Panc1 (cell line): Measurements from ENCODE around the gene MTMR11. TPM values are rescaled to one million over a fixed set of nuclear protein-coding genes. Genes with fewer than 3 reads are reported as not detected.

Experiments used
- ATAC-seq: fragments of 200-7000 bp; cut with Tn5 transposase; 2 replicates; pipeline ENCODE4 v1.9.1; 2020; ENCODE audit warnings: mild to moderate bottlenecking, moderate library complexity
- BruUV-seq: library from RNA; stranded (reverse); fragments of 400-500 nt; replicated peaks from 2 replicates; lab custom pipeline; 2021; lab: Mats Ljungman, UMichigan
- CTCF ChIA-PET: fragments of 300-600 bp; sonication (Branson Sonifier 250); formaldehyde crosslinking; loops from one replicate; lab custom pipeline; 2022; ENCODE audit warnings: antibody characterized with exemption; lab: Charles Lee
- POLR2A ChIA-PET: fragments of 300-600 bp; sonication (Branson Sonifier 250); formaldehyde crosslinking; loops from one replicate; lab custom pipeline; 2022; ENCODE audit warnings: antibody characterized with exemption; lab: Charles Lee
- DNase-seq: peaks from one replicate; pipeline ENCODE4 v3.0.0-alpha.2; 2010; ENCODE audit warnings: low read depth, low spot score
- H3K27ac ChIP-seq: 2 replicates; pipeline ENCODE4 v1.5.1; 2011; ENCODE audit warnings: mild to moderate bottlenecking, low read length, inconsistent platforms
- H3K27me3 ChIP-seq: fragments of 200-500 bp; sonication (Bioruptor generic); 2 replicates; pipeline ENCODE4 v1.6.0; 2014; ENCODE audit warnings: low read length, inconsistent platforms; ENCODE audit not compliant: control insufficient read depth, insufficient read depth
- H3K36me3 ChIP-seq: fragments of 200-500 bp; sonication (Bioruptor generic); 2 replicates; pipeline ENCODE4 v1.5.1; 2014; ENCODE audit warnings: inconsistent platforms, mild to moderate bottlenecking, low read length, moderate library complexity; ENCODE audit not compliant: control insufficient read depth, insufficient read depth
- H3K4me1 ChIP-seq: 2 replicates; pipeline ENCODE4 v1.5.1; 2011; ENCODE audit warnings: inconsistent platforms, mild to moderate bottlenecking, low read length, moderate library complexity; ENCODE audit not compliant: control insufficient read depth, insufficient read depth
- H3K4me3 ChIP-seq, 2 experiments: 2 replicates each; pipeline ENCODE4 v1.5.1; 2011 to 2012; ENCODE audit warnings: low read depth in 2 of 2, low read length in 2 of 2, mild to moderate bottlenecking in 2 of 2, inconsistent platforms in 1 of 2, moderate library complexity in 1 of 2
- H3K9me3 ChIP-seq: fragments of 200-500 bp; sonication (Bioruptor generic); 2 replicates; pipeline ENCODE4 v1.5.1; 2014; ENCODE audit warnings: low read depth, mild to moderate bottlenecking, inconsistent platforms, low read length, moderate library complexity; ENCODE audit not compliant: control insufficient read depth, insufficient read depth
- CTCF ChIP-seq: fragments of 450-650 bp; IDR thresholded peaks from 2 replicates; pipeline ENCODE4 v1.5.1; 2017; ENCODE audit warnings: mild to moderate bottlenecking
- POLR2AphosphoS5 ChIP-seq: IDR thresholded peaks from 2 replicates; pipeline ENCODE4 v1.6.1; 2012; ENCODE audit warnings: mild to moderate bottlenecking, low read depth, low read length, moderate library complexity
- REST ChIP-seq, 2 experiments: IDR thresholded peaks; 2 replicates each; pipeline ENCODE4 v1.6.1; 2011 to 2012; ENCODE audit warnings: low read depth in 2 of 2, control low read depth in 1 of 2, low read length in 1 of 2, mild to moderate bottlenecking in 1 of 2, moderate library complexity in 1 of 2; ENCODE audit not compliant: insufficient read depth in 1 of 2
- SIN3A ChIP-seq: IDR thresholded peaks from 2 replicates; pipeline ENCODE4 v1.6.1; 2012; ENCODE audit warnings: low read depth, mild to moderate bottlenecking, low read length, moderate library complexity, borderline replicate concordance; ENCODE audit not compliant: insufficient read depth
- TCF7L2 ChIP-seq: IDR thresholded peaks from 2 replicates; pipeline ENCODE4 v1.6.1; 2011; ENCODE audit warnings: mild to moderate bottlenecking, low read depth, low read length, inconsistent platforms
- in situ Hi-C: cut with HindIII; loops from 2 replicates; pipeline ENCODE4 v1.10.0; 2016; ENCODE audit warnings: low sequenced_read_pairs, low pct_unique_long_range_greater_than_20kb
- intact Hi-C: fragments of 100-400 bp; cut with micrococcal nuclease; formaldehyde crosslinking; loops from one replicate; pipeline ENCODE4 v1.10.0; 2022; ENCODE audit not compliant: unreplicated experiment
- total RNA-seq: library from RNA; stranded (reverse); gene quantifications from one replicate; pipeline ENCODE4 v1.2.1, GENCODE V29; 2021; ENCODE audit not compliant: unreplicated experiment

The MTMR11 gene
- total RNA-seq, 1 experiment from 2014 or later = 12.0 TPM

GRCh38 chr1:149925751-149926150, 10.9 kb downstream of the MTMR11 start:
- ATAC-seq (no peak), DNase-seq (no peak)
- intact Hi-C loops (no loop called here), in situ Hi-C loops (no loop called here)
- no TSS peak for BruUV-seq
- Histone ChIP-seq H3K4me1 (peaks cover 25% of the 10 kb centered on the region), H3K4me3 (peak overlapping the region; percentile 79 to 93), H3K27ac (no peak overlapping the region), H3K36me3 (peaks cover 28% of the 10 kb centered on the region), H3K9me3 (no peaks in the 10 kb centered on the region), H3K27me3 (no peaks in the 10 kb centered on the region)
- POLR2A ChIA-PET = no interaction called here
- CTCF ChIA-PET = no interaction called here
- TF ChIP-seq SIN3A (no peak), TCF7L2 (no peak), POLR2AphosphoS5 (no peak), REST (IDR thresholded peaks at IDR 0.05; ENCODE audit: insufficient read depth in 1 of 2, low read depth in 2 of 2, low read length in 1 of 2) (no peak), CTCF (no peak)

DNA sequence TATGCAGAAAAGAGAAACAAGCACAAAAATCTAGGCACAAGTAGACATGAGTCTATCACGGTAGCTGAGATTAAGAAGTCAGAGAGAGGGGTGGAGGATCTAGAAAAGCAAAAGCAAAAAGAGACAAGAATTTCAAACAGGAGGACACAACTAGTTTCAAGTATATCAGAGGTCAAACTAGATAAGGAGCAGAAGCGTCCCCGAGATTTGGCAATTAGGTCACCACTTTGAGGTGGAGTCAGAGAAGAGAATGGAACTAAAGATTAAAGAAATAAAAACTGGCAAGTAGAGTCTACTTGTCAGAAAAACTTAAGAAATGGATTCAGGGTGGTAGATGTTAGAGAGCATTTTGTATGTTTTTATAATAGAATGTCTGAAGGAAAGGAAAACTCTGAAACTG, 11.3 kb downstream of the MTMR11 start:
- no peaks in the 10 kb centered on the region for H3K9me3 ChIP-seq
- no peaks in the 10 kb centered on the region for H3K27me3 ChIP-seq
- no peak for DNase-seq
- H3K4me1 ChIP-seq = peaks cover 25% of the 10 kb centered on the region
- in situ Hi-C loops = no loop called here
- intact Hi-C loops = no loop called here
- BruUV-seq = no TSS peak
- CTCF ChIA-PET = no interaction called here
- ATAC-seq = no peak
- H3K27ac ChIP-seq = no peak overlapping the region
- peaks cover 28% of the 10 kb centered on the region for H3K36me3 ChIP-seq
- peak overlapping the region; percentile 79 to 93; a peak in 1 of 4 replicates for H3K4me3 ChIP-seq
- POLR2A ChIA-PET = no interaction called here
- TF ChIP-seq SIN3A (no peak), REST (IDR thresholded peaks at IDR 0.05; ENCODE audit: insufficient read depth in 1 of 2, low read depth in 2 of 2, low read length in 1 of 2) (no peak), TCF7L2 (no peak), CTCF (no peak), POLR2AphosphoS5 (no peak)
